Measurements from ENCODE around the gene ROMO1. TPM values are rescaled to one million over a fixed set of nuclear protein-coding genes. Genes with fewer than 3 reads are reported as not detected.

The ROMO1 gene
- total RNA-seq, 1 donor from 2014 or later: 719 TPM

DNA sequence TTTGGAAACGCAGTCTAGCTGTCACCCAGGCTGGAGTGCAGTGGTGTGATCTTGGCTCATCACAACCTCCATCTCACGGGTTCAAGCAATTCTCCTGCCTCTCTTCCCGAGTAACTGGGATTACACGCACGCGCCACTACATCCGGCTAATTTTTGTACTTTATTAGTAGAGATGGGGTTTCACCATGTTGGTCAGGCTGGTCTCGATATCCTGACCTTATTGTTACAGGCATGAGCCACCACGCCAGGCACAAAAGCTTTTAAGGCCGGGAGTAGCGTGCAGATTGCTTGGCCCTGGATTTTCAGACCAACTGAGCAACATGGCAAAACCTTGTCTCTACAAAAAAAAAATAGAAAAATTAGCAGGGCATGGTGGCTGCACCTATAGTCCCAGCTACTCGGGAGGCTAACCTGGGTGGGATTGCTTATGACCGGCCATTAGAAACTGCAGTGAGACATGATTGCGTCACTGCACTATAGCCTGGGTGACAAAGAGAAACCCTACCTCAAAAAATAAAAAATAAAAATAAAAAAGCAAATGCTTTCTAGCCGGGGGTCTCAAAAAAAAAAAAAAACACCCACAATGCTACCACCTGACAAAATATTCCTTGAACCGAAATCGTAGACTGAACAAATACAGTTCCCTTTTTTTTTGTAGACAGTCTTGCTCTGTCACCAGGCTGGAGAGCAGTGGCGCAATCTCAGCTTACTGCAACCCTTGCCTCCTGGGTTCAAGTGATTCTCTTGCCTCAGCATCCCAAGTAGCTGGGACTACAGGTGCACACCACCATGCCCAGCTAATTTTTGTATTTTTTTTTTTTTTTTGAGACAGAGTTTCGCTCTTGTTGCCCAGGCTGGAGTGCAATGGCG, 27.9 kb downstream of the ROMO1 start:
- H3K4me3 ChIP-seq (ENCODE audit: low read depth, low read length): no peak overlapping the region
- H3K36me3 ChIP-seq (ENCODE audit: control insufficient read depth, insufficient read depth, low read length): peaks cover 6% of the 10 kb centered on the region
- TF ChIP-seq, protein P1, sequence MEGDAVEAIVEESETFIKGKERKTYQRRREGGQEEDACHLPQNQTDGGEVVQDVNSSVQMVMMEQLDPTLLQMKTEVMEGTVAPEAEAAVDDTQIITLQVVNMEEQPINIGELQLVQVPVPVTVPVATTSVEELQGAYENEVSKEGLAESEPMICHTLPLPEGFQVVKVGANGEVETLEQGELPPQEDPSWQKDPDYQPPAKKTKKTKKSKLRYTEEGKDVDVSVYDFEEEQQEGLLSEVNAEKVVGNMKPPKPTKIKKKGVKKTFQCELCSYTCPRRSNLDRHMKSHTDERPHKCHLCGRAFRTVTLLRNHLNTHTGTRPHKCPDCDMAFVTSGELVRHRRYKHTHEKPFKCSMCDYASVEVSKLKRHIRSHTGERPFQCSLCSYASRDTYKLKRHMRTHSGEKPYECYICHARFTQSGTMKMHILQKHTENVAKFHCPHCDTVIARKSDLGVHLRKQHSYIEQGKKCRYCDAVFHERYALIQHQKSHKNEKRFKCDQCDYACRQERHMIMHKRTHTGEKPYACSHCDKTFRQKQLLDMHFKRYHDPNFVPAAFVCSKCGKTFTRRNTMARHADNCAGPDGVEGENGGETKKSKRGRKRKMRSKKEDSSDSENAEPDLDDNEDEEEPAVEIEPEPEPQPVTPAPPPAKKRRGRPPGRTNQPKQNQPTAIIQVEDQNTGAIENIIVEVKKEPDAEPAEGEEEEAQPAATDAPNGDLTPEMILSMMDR (IDR thresholded peaks at IDR 0.05; ENCODE audit: insufficient read depth, low read length, poor library complexity, severe bottlenecking): no peak
- DNase-seq (ENCODE audit: low read depth): no peak
- H3K27me3 ChIP-seq (ENCODE audit: control insufficient read depth, insufficient read depth, low read length): no peaks in the 10 kb centered on the region

DNA sequence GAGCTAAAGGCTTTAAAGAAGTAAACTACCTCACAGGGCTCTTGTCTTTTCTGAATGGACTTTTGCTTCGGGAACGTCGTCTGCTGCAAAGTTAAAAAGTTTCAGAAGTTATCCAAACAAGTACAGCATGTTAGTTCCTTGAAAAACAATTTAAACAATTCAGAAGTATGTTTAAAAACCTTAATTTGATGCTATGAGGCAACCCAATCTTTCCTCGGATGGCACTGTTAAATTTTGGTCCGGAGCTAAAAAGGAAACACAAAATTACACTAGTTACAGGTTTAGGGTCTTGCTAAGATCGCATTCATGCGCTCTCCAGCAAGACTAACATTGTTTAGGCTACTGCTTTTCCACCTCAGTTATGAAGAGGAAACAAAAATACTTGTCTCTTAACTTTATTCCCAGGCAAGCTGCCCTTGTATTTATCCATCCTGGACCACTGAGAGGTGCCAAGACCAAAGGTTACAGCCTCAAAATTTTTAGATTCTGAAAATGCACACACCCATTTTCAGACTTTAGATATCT, 30.1 kb downstream of the ROMO1 start:
- no peak for DNase-seq (ENCODE audit: low read depth)
- Histone ChIP-seq H3K27me3 (ENCODE audit: control insufficient read depth, insufficient read depth, low read length) (no peaks in the 10 kb centered on the region), H3K4me3 (ENCODE audit: low read depth, low read length) (no peak overlapping the region), H3K36me3 (ENCODE audit: control insufficient read depth, insufficient read depth, low read length) (peaks cover 4% of the 10 kb centered on the region)
- TF ChIP-seq, protein P1 (IDR thresholded peaks at IDR 0.05; ENCODE audit: insufficient read depth, low read length, poor library complexity, severe bottlenecking): no peak

DNA sequence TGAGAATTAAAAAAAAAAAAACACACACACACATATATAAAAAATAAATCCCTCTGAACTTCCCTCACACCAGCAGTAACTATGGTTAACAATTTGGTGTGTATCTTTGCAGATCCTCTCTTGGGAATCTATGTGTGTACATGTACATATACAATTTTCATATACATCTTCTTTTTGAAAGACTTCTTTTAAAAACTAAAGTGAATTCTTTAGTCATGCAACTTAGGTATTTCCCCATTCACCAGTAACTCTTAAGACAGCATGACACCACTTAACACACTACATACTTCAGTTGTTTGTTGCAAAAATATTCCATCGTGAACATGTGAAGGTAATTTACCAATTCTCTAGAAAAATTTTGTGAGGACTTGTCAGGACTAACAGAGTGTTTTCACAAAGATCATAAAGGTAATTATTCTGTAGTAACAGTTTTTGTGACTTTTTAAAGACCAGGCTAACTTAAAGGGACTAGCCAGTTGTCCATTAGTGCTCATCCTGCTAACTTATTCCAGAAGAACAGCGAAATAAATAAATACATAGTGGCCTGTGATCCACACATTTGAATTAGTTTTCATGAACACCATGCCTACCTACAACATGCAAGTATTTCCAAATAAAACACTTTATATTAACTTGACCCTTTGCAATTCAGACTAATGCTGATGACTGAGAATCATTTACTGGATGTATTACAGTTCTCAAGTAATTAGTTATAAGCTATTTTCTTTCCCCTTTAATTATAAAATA, 30.8 kb downstream of the ROMO1 start:
- TF ChIP-seq, protein P1 (IDR thresholded peaks at IDR 0.05; ENCODE audit: insufficient read depth, low read length, poor library complexity, severe bottlenecking): no peak
- Histone ChIP-seq H3K36me3 (ENCODE audit: control insufficient read depth, insufficient read depth, low read length) (peaks cover 4% of the 10 kb centered on the region), H3K4me3 (ENCODE audit: low read depth, low read length) (no peak overlapping the region), H3K27me3 (ENCODE audit: control insufficient read depth, insufficient read depth, low read length) (no peaks in the 10 kb centered on the region)
- DNase-seq (ENCODE audit: low read depth): no peak

DNA sequence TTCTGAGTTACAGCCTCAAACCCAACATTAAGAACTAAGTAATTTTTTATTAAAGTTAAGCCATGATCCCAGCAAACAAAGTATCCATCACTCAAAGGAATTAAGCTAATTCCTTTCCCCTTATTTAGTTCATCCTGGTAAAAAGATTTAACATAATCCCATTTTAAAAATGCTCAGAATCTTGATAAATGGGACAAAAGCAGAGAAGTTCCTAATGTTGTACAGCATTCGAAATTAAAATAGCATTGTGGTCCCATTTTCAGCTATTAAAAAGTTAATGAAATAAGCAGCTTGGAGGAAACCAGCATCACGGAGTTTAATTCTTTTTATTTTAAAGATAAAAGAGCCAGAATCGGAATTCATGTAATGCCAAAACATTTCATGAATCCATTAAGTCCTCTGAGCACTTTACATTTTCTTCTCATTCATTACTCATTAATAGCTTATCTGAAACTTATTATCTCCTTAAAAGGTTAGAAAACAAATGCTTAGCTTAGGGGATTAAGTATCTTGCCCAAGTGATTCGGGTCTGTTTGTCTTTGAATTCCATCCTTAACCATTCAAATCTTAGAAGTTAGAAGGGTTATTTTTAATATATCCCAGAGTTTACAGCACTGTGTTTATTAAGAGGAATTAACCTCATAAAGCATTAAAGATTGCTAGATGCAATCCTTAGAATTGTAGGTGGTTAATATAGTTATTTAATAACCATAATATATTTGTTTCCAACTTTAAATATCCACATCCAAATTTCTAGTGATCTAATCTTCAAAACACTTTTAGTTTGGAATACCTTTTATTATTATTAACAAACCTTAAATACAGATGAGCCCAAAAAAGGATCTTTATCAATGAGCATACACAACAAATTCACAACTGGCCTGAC, 31.6 kb downstream of the ROMO1 start:
- Histone ChIP-seq H3K4me3 (ENCODE audit: low read depth, low read length) (no peak overlapping the region), H3K36me3 (ENCODE audit: control insufficient read depth, insufficient read depth, low read length) (peaks cover 4% of the 10 kb centered on the region), H3K27me3 (ENCODE audit: control insufficient read depth, insufficient read depth, low read length) (no peaks in the 10 kb centered on the region)
- DNase-seq (ENCODE audit: low read depth): no peak
- TF ChIP-seq, protein P1 (IDR thresholded peaks at IDR 0.05; ENCODE audit: insufficient read depth, low read length, poor library complexity, severe bottlenecking): no peak

DNA sequence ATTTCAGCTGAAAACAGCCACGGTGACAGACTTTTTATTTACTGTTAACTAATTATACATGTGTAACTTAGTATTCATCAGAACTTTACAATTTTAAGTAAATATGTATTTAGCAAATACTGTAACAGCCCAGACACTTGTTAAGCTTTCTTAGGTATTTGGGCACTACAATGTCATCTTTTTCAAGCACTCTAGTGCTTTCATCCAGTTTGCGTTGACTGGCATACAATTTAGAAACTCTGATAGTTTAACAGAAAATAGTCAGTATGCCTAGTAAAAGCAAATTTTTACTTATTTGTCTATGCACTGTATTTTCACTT, 32.2 kb downstream of the ROMO1 start:
- TF ChIP-seq, protein P1 (IDR thresholded peaks at IDR 0.05; ENCODE audit: insufficient read depth, low read length, poor library complexity, severe bottlenecking): no peak

More for the DNA sequence above, 32.2 kb downstream of the ROMO1 start:
- Histone ChIP-seq H3K36me3 (ENCODE audit: control insufficient read depth, insufficient read depth, low read length) (peaks cover 4% of the 10 kb centered on the region), H3K27me3 (ENCODE audit: control insufficient read depth, insufficient read depth, low read length) (no peaks in the 10 kb centered on the region), H3K4me3 (ENCODE audit: low read depth, low read length) (no peak overlapping the region)
- DNase-seq (ENCODE audit: low read depth): no peak

Measured in kidney epithelial cell (primary cell).